GM23248 (cell line): ENCODE results near the gene SLC29A4.

Experiments
- EZH2 ChIP-seq: fragments of 200-600 bp; sonication (generic); IDR thresholded peaks from 2 replicates; pipeline ENCODE4 v1.6.1; 2018; ENCODE audit warnings: antibody characterized with exemption, mild to moderate bottlenecking; ENCODE audit not compliant: insufficient read depth, poor library complexity, severe bottlenecking
- EZH2phosphoT487 ChIP-seq: fragments of 200-600 bp; sonication (generic); IDR thresholded peaks from 2 replicates; pipeline ENCODE4 v1.6.1; 2018; ENCODE audit warnings: antibody characterized with exemption, moderate library complexity, mild to moderate bottlenecking, low read depth; ENCODE audit not compliant: insufficient read depth

GRCh38 chr7:5291301-5291700 is 8.6 kb downstream of the SLC29A4 start:
- no peak for TF ChIP-seq EZH2phosphoT487
- TF ChIP-seq EZH2, result no peak
